DMS79 treated with DMSO at 0.1 percent for 48 hours (cell line): ENCODE data around the gene FOXD1.
"Not testable (repeated sequence)": the region's sequence is repeated elsewhere in the genome, so short reads cannot be mapped to it uniquely, and the experiment has no call there.

Source experiments
- DNase-seq: peaks from one replicate; lab custom pipeline; 2025; lab: John Stamatoyannopoulos, UW

FOXD1 gene

GRCh38 chr5:73417303-73418034, 31.1 kb downstream of the FOXD1 start:
- no peak for DNase-seq

GRCh38 chr5:73415617-73416016, 33.0 kb downstream of the FOXD1 start:
- no peak for DNase-seq

DNA sequence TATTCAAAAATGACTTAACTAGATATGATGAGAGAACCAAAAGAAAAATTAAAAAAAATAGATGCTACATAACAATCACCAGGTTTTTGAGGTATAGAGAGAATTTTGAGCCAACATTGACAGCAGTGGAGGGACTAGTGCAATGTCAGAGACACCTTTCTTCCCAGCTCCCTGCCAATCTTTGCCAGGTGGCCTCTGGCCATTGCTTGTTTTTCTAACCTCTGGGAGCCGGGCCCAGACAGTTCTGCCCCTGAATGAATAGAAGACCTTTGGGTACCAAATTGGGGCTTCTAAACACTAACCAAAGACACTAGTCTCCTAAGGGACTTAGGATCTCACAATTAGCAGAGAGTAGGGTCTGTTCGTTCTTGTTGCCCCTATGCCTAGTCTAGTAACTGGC, 33.4 kb downstream of the FOXD1 start:
- no peak for DNase-seq

- no peak for DNase-seq
These were observed 36.0 kb downstream of the FOXD1 start for GRCh38 chr5:73412597-73412988.

DNA sequence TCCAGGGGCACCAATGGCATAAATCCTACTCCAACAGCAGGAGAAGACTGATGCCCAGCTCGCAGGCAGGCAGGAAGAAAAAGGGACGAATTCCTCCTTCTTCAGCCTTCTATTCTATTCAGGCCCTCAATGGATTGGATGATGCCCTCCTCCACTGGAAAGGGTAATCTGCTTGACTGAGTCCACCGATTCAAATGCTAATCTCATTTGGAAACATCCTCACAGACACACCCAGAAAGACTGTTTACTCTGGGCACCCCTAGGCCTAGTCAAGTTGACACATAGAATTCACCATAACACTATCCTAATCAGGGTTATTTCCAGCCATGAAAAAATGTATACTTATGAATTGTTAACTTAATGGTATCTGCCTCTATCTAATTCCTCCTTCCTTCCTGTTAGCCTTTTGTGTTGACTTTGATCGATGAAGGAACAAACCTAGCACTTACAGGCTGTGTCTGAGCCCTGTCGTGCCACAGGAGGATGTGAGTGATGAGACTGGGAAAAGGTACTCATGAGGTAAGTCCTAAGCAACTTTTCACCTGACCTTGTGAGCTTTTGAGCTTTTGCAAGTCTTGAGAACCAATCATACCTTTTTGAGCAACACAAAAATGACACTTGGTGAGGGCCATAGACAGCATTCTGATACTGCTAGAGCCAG, 36.5 kb downstream of the FOXD1 start:
- no peak for DNase-seq

DNA sequence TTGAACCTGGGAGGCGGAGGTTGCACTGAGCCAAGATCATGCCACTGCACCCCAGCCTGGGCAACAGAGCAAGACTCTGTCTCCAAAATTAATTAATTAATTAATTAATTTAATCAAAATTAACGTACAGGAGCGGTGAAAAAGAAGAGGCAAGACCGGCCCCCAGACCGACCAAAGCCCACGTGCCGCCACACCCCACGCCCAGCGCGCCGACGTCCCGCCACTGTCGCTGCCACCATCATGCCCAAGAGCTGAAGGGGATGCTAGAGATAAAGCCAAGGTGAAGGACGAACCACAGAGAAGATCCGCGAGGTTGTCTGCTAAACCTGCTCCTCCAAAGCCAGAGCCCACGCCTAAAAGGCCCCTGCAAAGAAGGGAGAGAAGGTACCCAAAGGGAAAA, 38.6 kb downstream of the FOXD1 start:
- DNase-seq = not testable (repeated sequence)

DNA sequence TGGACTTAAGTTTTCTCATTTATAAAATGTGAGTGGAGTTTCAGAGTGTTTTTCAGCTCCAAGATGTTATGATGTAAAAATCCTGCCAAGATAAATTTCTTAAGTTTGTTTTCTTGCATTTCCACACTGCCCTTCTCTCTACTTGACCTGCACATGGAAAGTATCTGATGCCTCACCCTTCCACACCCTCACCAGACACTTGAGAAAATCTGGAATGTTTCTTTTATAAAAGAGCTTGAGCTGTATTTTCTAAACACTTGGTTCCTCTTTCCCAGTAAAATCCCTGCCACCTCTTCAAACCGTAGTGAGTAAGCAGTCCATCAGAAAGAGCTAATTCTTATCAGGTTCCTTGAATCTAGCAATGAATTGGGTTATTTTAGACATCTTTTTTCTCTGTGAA, 42.9 kb downstream of the FOXD1 start:
- no peak for DNase-seq

DNA sequence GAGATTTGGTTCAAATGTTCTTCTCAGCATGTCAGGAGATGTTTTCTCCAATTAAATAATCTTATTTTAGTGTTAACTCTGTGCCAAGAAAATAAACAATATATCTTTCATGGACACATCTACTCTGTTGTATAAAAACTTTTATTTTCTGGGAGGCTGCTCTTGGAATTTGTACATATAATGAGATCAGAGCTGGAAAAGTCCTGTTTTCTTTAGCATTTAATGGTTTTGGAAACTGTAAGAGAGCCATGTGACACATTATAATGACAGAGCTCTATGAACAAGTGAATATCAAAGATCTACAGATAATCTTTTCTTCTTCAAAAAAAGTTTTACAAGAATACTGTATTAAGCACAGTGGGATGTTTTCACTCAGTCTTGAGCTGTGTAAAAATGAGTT, 48.8 kb downstream of the FOXD1 start:
- no peak for DNase-seq
